Spleen (tissue), 11 donors: ENCODE measurements around the gene RACGAP1. TPM values are rescaled to one million over a fixed set of nuclear protein-coding genes. Genes with fewer than 3 reads are reported as not detected.

Experiments used
- DNase-seq: peaks from one replicate; pipeline ENCODE4 v3.0.0-alpha.2; 2020
- H3K27ac ChIP-seq, 8 donors: fragments of 200-600 bp; sonication (generic) in 7 of 8; 1 replicate in 4 of 8; 2 replicates in 4 of 8; pipeline versions ENCODE4 v1.5.0 to v1.8.0; 2016 to 2021; ENCODE audit warnings: inconsistent platforms in 4 of 8, mild to moderate bottlenecking in 4 of 8, moderate library complexity in 1 of 8
- H3K27me3 ChIP-seq, 7 donors: fragments of 200-600 bp; sonication (generic) in 6 of 7; replicated peaks in 1 of 7; 1 replicate in 4 of 7; 2 replicates in 3 of 7; pipeline versions ENCODE4 v1.5.0 to v1.8.0; 2016 to 2021; ENCODE audit warnings: inconsistent platforms in 3 of 7, mild to moderate bottlenecking in 1 of 7
- H3K36me3 ChIP-seq, 6 donors: fragments of 200-600 bp; sonication (generic) in 5 of 6; 1 replicate in 4 of 6; 2 replicates in 2 of 6; pipeline versions ENCODE4 v1.5.0 to v1.8.0; 2016 to 2021; ENCODE audit warnings: inconsistent platforms in 2 of 6
- H3K4me1 ChIP-seq, 6 donors: fragments of 200-600 bp; sonication (generic) in 5 of 6; 1 replicate in 3 of 6; 2 replicates in 3 of 6; pipeline versions ENCODE4 v1.5.0 to v1.8.0; 2016 to 2021; ENCODE audit warnings: inconsistent platforms in 3 of 6
- H3K4me3 ChIP-seq, 8 donors: fragments of 200-600 bp; sonication (generic) in 7 of 8; 1 replicate in 4 of 8; 2 replicates in 4 of 8; pipeline versions ENCODE4 v1.5.0 to v1.8.0; 2016 to 2021; ENCODE audit warnings: inconsistent platforms in 4 of 8, mild to moderate bottlenecking in 4 of 8, moderate library complexity in 2 of 8
- H3K9me3 ChIP-seq, 8 donors: fragments of 200-600 bp; sonication (generic) in 7 of 8; 1 replicate in 4 of 8; 2 replicates in 4 of 8; pipeline versions ENCODE4 v1.5.0 to v1.8.0; 2016 to 2021; ENCODE audit warnings: inconsistent platforms in 4 of 8
- CTCF ChIP-seq, 11 experiments: fragments of 200-600 bp in 7 of 11; fragments of 450-650 bp in 4 of 11; sonication (generic) in 4 of 11; IDR thresholded peaks in 8 of 11; conservative IDR thresholded peaks in 3 of 11; 1 replicate in 7 of 11; 2 replicates in 4 of 11; pipeline versions ENCODE4 v1.4.0 to v1.8.0; 2016 to 2021; ENCODE audit warnings: antibody characterized with exemption in 11 of 11, inconsistent platforms in 4 of 11, mild to moderate bottlenecking in 1 of 11
- POLR2A ChIP-seq, 3 donors: fragments of 450-650 bp; IDR thresholded peaks; one replicate each; pipeline ENCODE4 v1.5.1; 2017; ENCODE audit warnings: antibody characterized with exemption in 3 of 3, mild to moderate bottlenecking in 1 of 3
- POLR2AphosphoS5 ChIP-seq, 3 donors: sonication (generic); formaldehyde crosslinking; IDR thresholded peaks; one replicate each; pipeline ENCODE4 v1.5.1; 2017; ENCODE audit warnings: antibody characterized with exemption in 3 of 3
- WGBS, 5 donors: extraction: QIAGEN DNeasy Blood & Tissue Kit in 3 of 5; methylation state at CpG; one replicate each; pipeline versions ENCODE4 v1.1.5 to v1.1.7; 2013 to 2018; 5-methylcytosine and 5-hydroxymethylcytosine counted together
- intact Hi-C: fragments of 100-400 bp; cut with DNase I; formaldehyde crosslinking; loops from one replicate; pipeline ENCODE4 v1.15.0; 2023; ENCODE audit warnings: low total_unique reads
- polyA plus RNA-seq, 3 donors: library from polyadenylated mRNA; stranded (reverse); fragments of 200-250 nt; gene quantifications; one replicate each; pipeline ENCODE4 v1.2.1, GENCODE V29; 2013
- total RNA-seq, 7 donors: library from RNA; depleted of rRNA in 3 of 7; stranded (reverse); fragments of >200 nt in 3 of 7; fragmentation: NEBNext Ultra II Directional in 4 of 7; extraction: Animal tissue kit (Norgen Biotek cat#: 25700) in 4 of 7; gene quantifications; one replicate each; pipeline versions ENCODE4 v1.1.0 to v1.2.1, GENCODE V29; 2016 to 2021
- donor health status: healthy with polysubstance abuse.
- donor health status: DM: no; HTN: no; CAD: no; lungs with moderate emphysema.
- donor health status: DM: no; HTN: no; CAD: no.
- donor health status: Bipolar disorder and iron deficiency.
- donor health status: healthy.
- donor health status: DM: no; HTN: no; CAD: no.
- donor health status: DM: yes; HTN: yes; CAD: no.

RACGAP1 gene
- total and polyA plus RNA-seq, 10 donors, result 3.4 to 21.1 (median 9.4) TPM

- Histone ChIP-seq H3K27me3 (peaks cover 0 to 89% (median 39%) of the 10 kb centered on the region in 7 donors), H3K27ac (no peak overlapping the region), H3K4me3 (no peak overlapping the region), H3K36me3 (no peaks in the 10 kb centered on the region), H3K4me1 (peaks cover 7 to 46% (median 30%) of the 10 kb centered on the region in 6 donors), H3K9me3 (no peaks in the 10 kb centered on the region)
- TF ChIP-seq CTCF (IDR thresholded peaks at IDR 0.05 in 8 of 11, conservative IDR thresholded peaks at IDR 0.05 in 3 of 11), result no peak
- TF ChIP-seq POLR2AphosphoS5 (IDR thresholded peaks at IDR 0.05), result no peak
- TF ChIP-seq POLR2A (IDR thresholded peaks at IDR 0.05), result no peak
- no peak for DNase-seq
- intact Hi-C loops, result loop anchor here (10.0 kb wide), 1 partner anchor 278 kb away; no protein-coding TSS in a partner anchor
Measured at GRCh38 chr12:50052544-50052943, 27.2 kb upstream of the RACGAP1 start.

GRCh38 chr12:50051101-50051806 lies 26.0 kb upstream of the RACGAP1 start:
- Histone ChIP-seq H3K27ac (no peak overlapping the region), H3K9me3 (no peaks in the 10 kb centered on the region), H3K36me3 (no peaks in the 10 kb centered on the region), H3K4me1 (peaks cover 0 to 33% (median 18%) of the 10 kb centered on the region in 6 donors), H3K27me3 (peaks cover 0 to 76% (median 27%) of the 10 kb centered on the region in 7 donors), H3K4me3 (peak overlapping the region in 1 of 8 donors; percentile 49)
- no peak for DNase-seq
- TF ChIP-seq POLR2AphosphoS5 (IDR thresholded peaks at IDR 0.05) (no peak), POLR2A (IDR thresholded peaks at IDR 0.05) (no peak), CTCF (IDR thresholded peaks at IDR 0.05 in 8 of 11, conservative IDR thresholded peaks at IDR 0.05 in 3 of 11) (no peak)
- 40 to 56% (median 48%) methylated on average over 12 to 14 of the region's 14 CpGs for WGBS, 5 donors
- intact Hi-C loops, result loop anchor here (10.0 kb wide), 1 partner anchor 276 kb away; no protein-coding TSS in a partner anchor

GRCh38 chr12:50050410-50051098 lies 25.3 kb upstream of the RACGAP1 start:
- Histone ChIP-seq H3K4me3 (peak overlapping the region in 2 of 8 donors; percentile 22 to 49), H3K9me3 (no peaks in the 10 kb centered on the region), H3K36me3 (no peaks in the 10 kb centered on the region), H3K27me3 (peaks cover 0 to 69% (median 21%) of the 10 kb centered on the region in 7 donors), H3K27ac (peak overlapping the region in 1 of 8 donors; percentile 16), H3K4me1 (peaks cover 0 to 26% (median 11%) of the 10 kb centered on the region in 6 donors)
- WGBS, 5 donors, result 7 to 10% (median 9%) methylated on average over 30 to 37 of the region's 37 CpGs
- peak; percentile 83 for DNase-seq
- intact Hi-C loops, result loop anchor here (10.0 kb wide), 1 partner anchor 276 kb away; no protein-coding TSS in a partner anchor
- no peak for TF ChIP-seq POLR2A (IDR thresholded peaks at IDR 0.05)
- TF ChIP-seq POLR2AphosphoS5 (IDR thresholded peaks at IDR 0.05), result peak in 1 of 3 donors; percentile 21

- no peak for DNase-seq
- Histone ChIP-seq H3K36me3 (no peaks in the 10 kb centered on the region), H3K4me1 (peaks cover 0 to 26% (median 9%) of the 10 kb centered on the region in 6 donors), H3K27me3 (peaks cover 0 to 64% (median 21%) of the 10 kb centered on the region in 7 donors), H3K9me3 (no peaks in the 10 kb centered on the region), H3K4me3 (no peak overlapping the region), H3K27ac (no peak overlapping the region)
- TF ChIP-seq POLR2AphosphoS5 (IDR thresholded peaks at IDR 0.05) (no peak), POLR2A (IDR thresholded peaks at IDR 0.05) (no peak), CTCF (IDR thresholded peaks at IDR 0.05 in 8 of 11, conservative IDR thresholded peaks at IDR 0.05 in 3 of 11) (no peak)
- intact Hi-C loops, result loop anchor here (10.0 kb wide), 1 partner anchor 275 kb away; no protein-coding TSS in a partner anchor
- WGBS, 5 donors, result 78 to 87% (median 83%) methylated on average over 3 of the region's 3 CpGs
Measured at GRCh38 chr12:50050119-50050385, 24.8 kb upstream of the RACGAP1 start.
